ENCODE data around the gene EMC8. TPM values are rescaled to one million over a fixed set of nuclear protein-coding genes. Genes with fewer than 3 reads are reported as not detected.

Gene EMC8
- total RNA-seq, 2 donors from 2014 or later: 30.2 to 38.8 TPM

DNA sequence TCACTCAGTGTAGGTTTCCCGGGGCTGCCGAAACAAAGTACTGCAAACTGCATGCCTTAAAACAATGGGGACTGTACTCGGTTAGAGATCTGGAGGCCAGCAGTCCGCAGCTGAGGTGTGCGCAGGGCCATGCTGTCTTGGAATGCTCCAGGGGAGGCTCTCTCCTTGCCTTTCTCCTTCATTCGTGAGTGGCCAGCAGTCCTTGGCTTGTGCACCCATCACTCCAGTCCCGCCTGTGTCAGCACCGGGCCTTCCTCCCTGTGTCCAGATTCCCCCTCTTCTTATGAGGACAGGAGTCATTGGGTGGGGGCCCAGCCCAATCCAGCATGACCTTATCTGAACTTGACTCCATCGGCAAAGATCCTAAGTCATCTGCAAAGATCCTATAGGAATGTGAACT, 43.5 kb upstream of the EMC8 start:
- H3K4me1 ChIP-seq (replicated peaks): no peaks in the 10 kb centered on the region
- no peak for DNase-seq (ENCODE audit: low spot score)
- intact Hi-C loops (cut with DNase I): no loop called here
- WGBS: 94% methylated on average over 9 of the region's 9 CpGs
- H3K36me3 ChIP-seq: no peaks in the 10 kb centered on the region
- no peaks in the 10 kb centered on the region for H3K9me3 ChIP-seq
- no peak overlapping the region for H3K4me3 ChIP-seq
- H3K27ac ChIP-seq: no peak overlapping the region
- TF ChIP-seq POLR2AphosphoS5 (IDR thresholded peaks at IDR 0.05) (no peak), POLR2A (IDR thresholded peaks at IDR 0.05) (no peak)
- TF ChIP-seq, protein P1, sequence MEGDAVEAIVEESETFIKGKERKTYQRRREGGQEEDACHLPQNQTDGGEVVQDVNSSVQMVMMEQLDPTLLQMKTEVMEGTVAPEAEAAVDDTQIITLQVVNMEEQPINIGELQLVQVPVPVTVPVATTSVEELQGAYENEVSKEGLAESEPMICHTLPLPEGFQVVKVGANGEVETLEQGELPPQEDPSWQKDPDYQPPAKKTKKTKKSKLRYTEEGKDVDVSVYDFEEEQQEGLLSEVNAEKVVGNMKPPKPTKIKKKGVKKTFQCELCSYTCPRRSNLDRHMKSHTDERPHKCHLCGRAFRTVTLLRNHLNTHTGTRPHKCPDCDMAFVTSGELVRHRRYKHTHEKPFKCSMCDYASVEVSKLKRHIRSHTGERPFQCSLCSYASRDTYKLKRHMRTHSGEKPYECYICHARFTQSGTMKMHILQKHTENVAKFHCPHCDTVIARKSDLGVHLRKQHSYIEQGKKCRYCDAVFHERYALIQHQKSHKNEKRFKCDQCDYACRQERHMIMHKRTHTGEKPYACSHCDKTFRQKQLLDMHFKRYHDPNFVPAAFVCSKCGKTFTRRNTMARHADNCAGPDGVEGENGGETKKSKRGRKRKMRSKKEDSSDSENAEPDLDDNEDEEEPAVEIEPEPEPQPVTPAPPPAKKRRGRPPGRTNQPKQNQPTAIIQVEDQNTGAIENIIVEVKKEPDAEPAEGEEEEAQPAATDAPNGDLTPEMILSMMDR (IDR thresholded peaks at IDR 0.05): no peak
- H3K27me3 ChIP-seq (replicated peaks; ENCODE audit: insufficient read depth): peaks cover 5% of the 10 kb centered on the region

DNA sequence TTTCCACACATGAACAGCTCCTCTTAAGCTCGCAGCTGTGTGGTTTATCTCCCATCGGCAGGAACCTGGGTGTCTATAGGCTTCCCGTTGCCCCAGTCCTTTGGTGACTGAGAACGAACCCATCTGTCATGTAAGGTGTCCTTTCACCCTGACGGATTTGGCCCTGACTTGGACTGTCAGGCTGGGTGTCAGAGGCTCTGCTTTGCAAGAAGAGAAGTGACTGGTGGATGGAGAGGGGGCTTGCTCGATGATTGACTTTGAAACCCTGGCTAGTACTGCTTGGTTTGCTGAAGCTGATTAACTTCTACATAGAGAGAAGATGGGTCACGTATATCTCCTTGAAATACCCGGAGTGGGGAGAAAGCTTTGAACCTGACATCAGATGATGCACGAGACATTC, 43.1 kb upstream of the EMC8 start:
- H3K4me3 ChIP-seq: no peak overlapping the region
- no peak for DNase-seq (ENCODE audit: low spot score)
- no peaks in the 10 kb centered on the region for H3K36me3 ChIP-seq
- no peaks in the 10 kb centered on the region for H3K4me1 ChIP-seq (replicated peaks)
- peaks cover 5% of the 10 kb centered on the region for H3K27me3 ChIP-seq (replicated peaks; ENCODE audit: insufficient read depth)
- no peak overlapping the region for H3K27ac ChIP-seq
- TF ChIP-seq, protein P1 (IDR thresholded peaks at IDR 0.05): no peak
- TF ChIP-seq POLR2A (IDR thresholded peaks at IDR 0.05) (no peak), POLR2AphosphoS5 (IDR thresholded peaks at IDR 0.05) (no peak)
- intact Hi-C loops (cut with DNase I): no loop called here
- H3K9me3 ChIP-seq: no peaks in the 10 kb centered on the region
- WGBS: 96% methylated on average over 9 of the region's 9 CpGs

DNA sequence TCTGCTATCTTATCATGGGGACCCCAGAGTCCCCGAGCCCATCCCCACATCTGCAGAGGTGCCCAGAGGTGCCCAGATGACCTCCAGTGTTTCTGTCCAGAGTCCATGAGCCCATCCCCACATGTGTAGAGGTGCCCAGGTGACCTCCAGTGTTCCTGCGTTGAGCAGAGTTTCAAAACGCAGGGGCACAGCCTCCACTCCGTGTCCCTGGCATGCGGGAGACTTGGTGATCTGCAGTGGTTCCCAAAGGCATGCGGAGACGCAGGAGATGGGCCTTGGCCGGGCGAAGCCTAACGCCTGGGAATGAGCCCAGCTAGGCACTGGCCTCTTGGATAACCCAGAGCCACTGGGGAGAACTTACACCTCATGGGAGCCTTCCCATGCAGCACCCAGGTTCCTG, 41.5 kb upstream of the EMC8 start:
- no peaks in the 10 kb centered on the region for H3K9me3 ChIP-seq
- H3K4me1 ChIP-seq (replicated peaks): no peaks in the 10 kb centered on the region
- WGBS: 88% methylated on average over 10 of the region's 10 CpGs
- no peak overlapping the region for H3K27ac ChIP-seq
- H3K4me3 ChIP-seq: no peak overlapping the region
- H3K27me3 ChIP-seq (replicated peaks; ENCODE audit: insufficient read depth): peaks cover 5% of the 10 kb centered on the region
- H3K36me3 ChIP-seq: no peaks in the 10 kb centered on the region
- no peak for TF ChIP-seq POLR2A (IDR thresholded peaks at IDR 0.05)
- intact Hi-C loops (cut with DNase I): no loop called here
- DNase-seq (ENCODE audit: low spot score): no peak

DNA sequence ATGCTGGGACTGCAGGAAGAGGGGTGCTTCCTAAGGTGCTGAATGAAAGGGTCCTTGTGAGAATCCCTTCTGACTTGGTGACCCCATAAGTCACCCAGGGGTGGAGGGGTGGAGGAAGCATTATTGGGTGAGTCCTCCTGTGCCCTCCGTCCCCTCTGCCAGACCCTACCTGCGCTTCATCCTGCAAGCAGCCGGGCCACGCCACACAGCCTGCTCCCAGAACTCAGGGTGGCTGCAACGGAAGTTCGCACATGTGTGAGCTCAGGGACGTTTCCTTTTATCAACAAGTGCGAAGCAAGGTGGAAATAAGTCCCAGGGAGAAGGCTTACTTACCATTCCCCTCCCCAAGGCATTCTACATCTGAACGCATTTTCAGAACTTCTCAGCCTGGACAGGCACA, 41.1 kb upstream of the EMC8 start:
- WGBS: 92% methylated on average over 9 of the region's 9 CpGs
- TF ChIP-seq, protein P1 (IDR thresholded peaks at IDR 0.05): no peak
- TF ChIP-seq POLR2A (IDR thresholded peaks at IDR 0.05) (no peak), POLR2AphosphoS5 (IDR thresholded peaks at IDR 0.05) (no peak)
- no peaks in the 10 kb centered on the region for H3K36me3 ChIP-seq
- peaks cover 5% of the 10 kb centered on the region for H3K27me3 ChIP-seq (replicated peaks; ENCODE audit: insufficient read depth)
- H3K9me3 ChIP-seq: no peaks in the 10 kb centered on the region
- H3K4me3 ChIP-seq: no peak overlapping the region
- intact Hi-C loops (cut with DNase I): no loop called here
- no peak for DNase-seq (ENCODE audit: low spot score)
- H3K27ac ChIP-seq: no peak overlapping the region
- H3K4me1 ChIP-seq (replicated peaks): no peaks in the 10 kb centered on the region

DNA sequence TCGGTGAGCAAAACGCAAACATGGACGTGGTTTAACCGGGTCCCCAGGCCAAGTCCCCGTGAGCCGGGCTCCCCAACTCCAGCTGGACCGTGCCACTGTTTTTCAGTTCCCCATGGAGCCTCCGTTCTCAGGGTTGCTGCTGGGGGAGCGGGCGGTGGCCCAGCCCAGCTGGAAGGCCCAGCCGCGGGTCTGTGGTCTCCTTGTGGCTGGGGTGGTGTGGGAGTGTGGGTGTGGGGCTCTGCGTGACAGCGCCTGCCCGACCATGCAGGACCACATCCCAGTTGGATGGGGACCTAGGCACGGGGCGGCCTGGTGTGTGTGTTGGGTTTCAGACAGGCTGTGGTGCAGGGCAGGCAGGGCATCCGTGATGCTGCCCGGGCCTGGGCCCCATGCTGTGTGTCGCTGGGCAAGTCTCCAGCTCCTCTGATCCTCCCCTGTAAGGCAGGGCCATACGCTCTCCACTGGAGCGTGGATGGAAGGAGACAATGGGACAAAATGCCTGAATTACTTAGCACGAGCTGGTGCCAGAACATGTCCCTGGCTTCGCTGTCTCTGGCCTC, 40.4 kb upstream of the EMC8 start:
- no peaks in the 10 kb centered on the region for H3K4me1 ChIP-seq (replicated peaks)
- TF ChIP-seq POLR2A (IDR thresholded peaks at IDR 0.05) (no peak), POLR2AphosphoS5 (IDR thresholded peaks at IDR 0.05) (no peak)
- TF ChIP-seq, protein P1 (IDR thresholded peaks at IDR 0.05): no peak
- H3K27ac ChIP-seq: no peak overlapping the region
- no peaks in the 10 kb centered on the region for H3K9me3 ChIP-seq
- no peak overlapping the region for H3K4me3 ChIP-seq
- intact Hi-C loops (cut with DNase I): no loop called here
- H3K27me3 ChIP-seq (replicated peaks; ENCODE audit: insufficient read depth): peaks cover 5% of the 10 kb centered on the region
- WGBS: 91% methylated on average over 17 of the region's 24 CpGs
- no peaks in the 10 kb centered on the region for H3K36me3 ChIP-seq
- DNase-seq (ENCODE audit: low spot score): no peak
